WERI-Rb-1 (cell line): Measurements from ENCODE around the gene PTPRG.

Experiments used
- DNase-seq: peaks from one replicate; pipeline ENCODE4 v3.0.0-alpha.2; 2020
- H3K27ac ChIP-seq: fragments of 250-450 bp; sonication (Bioruptor Pico); 2 replicates; pipeline ENCODE4 v1.5.1; 2020; ENCODE audit warnings: mild to moderate bottlenecking, moderate library complexity
- H3K27me3 ChIP-seq: fragments of 250-450 bp; sonication (Bioruptor Pico); 2 replicates; pipeline ENCODE4 v1.5.1; 2021; ENCODE audit warnings: mild to moderate bottlenecking, low read depth, moderate library complexity; ENCODE audit not compliant: insufficient read depth, severe bottlenecking
- H3K36me3 ChIP-seq: fragments of 250-450 bp; sonication (Bioruptor Pico); 2 replicates; pipeline ENCODE4 v1.5.1; 2020; ENCODE audit warnings: mild to moderate bottlenecking, moderate library complexity
- H3K4me3 ChIP-seq: 2 replicates; pipeline ENCODE4 v1.5.1; 2011; ENCODE audit warnings: low read depth, mild to moderate bottlenecking, control low read depth, low read length
- H3K9me3 ChIP-seq: fragments of 250-450 bp; sonication (Bioruptor Pico); 2 replicates; pipeline ENCODE4 v1.5.1; 2021; ENCODE audit warnings: mild to moderate bottlenecking, moderate library complexity; ENCODE audit not compliant: severe bottlenecking
- TF ChIP-seq, protein P1 (sequence below): IDR thresholded peaks from 2 replicates; pipeline ENCODE4 v1.5.1; 2011; ENCODE audit warnings: low read depth, mild to moderate bottlenecking, control low read depth, inconsistent platforms, low read length

PTPRG gene

DNA sequence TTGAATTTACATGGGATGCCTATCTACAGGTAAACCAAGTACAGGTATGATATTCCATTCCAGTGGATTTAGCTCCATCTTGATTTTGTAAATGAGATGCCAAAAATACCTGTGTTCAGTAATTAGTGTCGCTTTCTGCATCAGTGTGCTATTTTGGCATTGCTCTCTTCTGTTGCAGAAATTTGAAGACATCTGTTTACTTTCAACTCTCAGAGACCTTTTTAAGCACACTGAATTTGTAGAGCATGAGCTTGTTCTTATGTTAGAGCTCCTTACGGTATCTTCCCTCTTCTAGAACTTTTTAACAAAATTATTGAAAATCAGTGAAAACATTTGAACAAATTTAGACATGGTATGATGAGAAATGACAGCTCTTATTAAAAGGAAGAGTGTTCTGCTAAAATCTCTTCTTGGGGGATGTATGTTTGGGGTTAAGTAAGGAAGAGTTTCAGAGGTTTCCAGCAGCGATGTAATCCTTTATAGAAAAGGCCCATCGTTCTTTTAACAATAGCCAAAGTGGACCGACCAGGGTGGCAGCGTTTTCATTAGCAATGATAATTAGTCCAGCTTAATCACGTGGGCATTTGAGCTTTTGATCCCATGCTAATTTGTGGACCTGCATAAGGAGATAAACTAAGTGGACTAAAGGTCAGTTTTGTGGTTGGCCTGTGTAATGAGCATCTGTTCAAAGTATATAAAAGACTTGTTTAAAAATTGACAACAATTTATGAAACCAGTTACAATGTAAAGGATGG is 385.4 kb downstream of the PTPRG start:
- TF ChIP-seq, protein P1, sequence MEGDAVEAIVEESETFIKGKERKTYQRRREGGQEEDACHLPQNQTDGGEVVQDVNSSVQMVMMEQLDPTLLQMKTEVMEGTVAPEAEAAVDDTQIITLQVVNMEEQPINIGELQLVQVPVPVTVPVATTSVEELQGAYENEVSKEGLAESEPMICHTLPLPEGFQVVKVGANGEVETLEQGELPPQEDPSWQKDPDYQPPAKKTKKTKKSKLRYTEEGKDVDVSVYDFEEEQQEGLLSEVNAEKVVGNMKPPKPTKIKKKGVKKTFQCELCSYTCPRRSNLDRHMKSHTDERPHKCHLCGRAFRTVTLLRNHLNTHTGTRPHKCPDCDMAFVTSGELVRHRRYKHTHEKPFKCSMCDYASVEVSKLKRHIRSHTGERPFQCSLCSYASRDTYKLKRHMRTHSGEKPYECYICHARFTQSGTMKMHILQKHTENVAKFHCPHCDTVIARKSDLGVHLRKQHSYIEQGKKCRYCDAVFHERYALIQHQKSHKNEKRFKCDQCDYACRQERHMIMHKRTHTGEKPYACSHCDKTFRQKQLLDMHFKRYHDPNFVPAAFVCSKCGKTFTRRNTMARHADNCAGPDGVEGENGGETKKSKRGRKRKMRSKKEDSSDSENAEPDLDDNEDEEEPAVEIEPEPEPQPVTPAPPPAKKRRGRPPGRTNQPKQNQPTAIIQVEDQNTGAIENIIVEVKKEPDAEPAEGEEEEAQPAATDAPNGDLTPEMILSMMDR = no peak
- Histone ChIP-seq H3K4me3 (no peak overlapping the region), H3K27ac (no peak overlapping the region), H3K27me3 (no peaks in the 10 kb centered on the region), H3K9me3 (no peaks in the 10 kb centered on the region), H3K36me3 (no peaks in the 10 kb centered on the region)
- no peak for DNase-seq

DNA sequence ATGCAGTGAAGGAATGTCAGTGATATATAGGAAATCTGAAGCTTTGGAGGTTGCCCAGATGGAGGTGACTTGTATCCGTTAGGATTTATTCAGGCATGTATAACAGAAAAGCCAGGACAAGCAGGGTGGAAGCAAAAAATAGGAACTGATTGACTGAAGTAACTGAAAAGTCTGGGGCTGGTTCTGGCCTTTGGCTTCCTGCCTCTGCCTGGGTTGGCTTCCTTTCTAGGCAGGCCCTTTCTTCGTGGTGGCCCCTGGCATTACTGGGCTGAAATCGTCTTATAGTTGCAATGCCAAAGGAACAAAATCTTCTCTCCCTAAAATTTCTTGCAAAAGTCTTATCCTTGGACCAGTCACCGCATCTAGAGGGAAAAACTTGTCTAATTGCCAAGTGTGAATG is 386.1 kb downstream of the PTPRG start:
- Histone ChIP-seq H3K27me3 (no peaks in the 10 kb centered on the region), H3K27ac (no peak overlapping the region)

DNA sequence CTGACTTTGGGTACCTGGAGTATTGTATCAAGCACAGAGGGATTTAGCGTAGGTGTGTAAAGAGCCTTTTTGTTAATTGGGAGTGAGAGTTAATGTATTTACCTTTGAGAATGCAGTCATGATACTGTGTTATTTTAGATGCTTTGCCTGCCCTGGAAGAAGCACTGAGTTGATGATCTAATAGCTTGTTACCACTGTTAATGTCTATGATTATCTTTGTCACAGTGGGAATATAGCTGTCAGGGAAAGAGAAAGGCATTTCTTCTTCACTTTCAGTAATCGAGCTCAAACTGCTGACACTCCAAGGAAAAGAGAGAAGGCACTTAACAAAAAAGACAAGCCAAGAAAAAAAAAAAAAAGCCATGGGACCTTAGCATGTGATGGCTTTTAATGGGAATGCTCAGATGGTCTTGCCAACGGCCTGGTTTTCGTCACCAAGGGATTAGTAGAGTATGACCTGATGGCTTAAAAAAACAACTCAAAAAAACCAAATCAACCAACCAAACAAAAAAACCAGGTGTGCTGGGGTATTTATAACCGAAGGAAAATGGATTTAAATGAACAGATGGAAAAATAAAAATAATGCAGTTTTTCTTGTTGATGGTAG is 387.4 kb downstream of the PTPRG start:
- DNase-seq = no peak
- TF ChIP-seq, protein P1 = no peak
- no peaks in the 10 kb centered on the region for H3K9me3 ChIP-seq
- no peak overlapping the region for H3K27ac ChIP-seq
- H3K27me3 ChIP-seq = no peaks in the 10 kb centered on the region
- no peaks in the 10 kb centered on the region for H3K36me3 ChIP-seq
- H3K4me3 ChIP-seq = no peak overlapping the region

More for the DNA sequence above, 386.1 kb downstream of the PTPRG start:
- Histone ChIP-seq H3K9me3 (no peaks in the 10 kb centered on the region), H3K4me3 (no peak overlapping the region), H3K36me3 (no peaks in the 10 kb centered on the region)
- TF ChIP-seq, protein P1 = no peak
- DNase-seq = no peak

DNA sequence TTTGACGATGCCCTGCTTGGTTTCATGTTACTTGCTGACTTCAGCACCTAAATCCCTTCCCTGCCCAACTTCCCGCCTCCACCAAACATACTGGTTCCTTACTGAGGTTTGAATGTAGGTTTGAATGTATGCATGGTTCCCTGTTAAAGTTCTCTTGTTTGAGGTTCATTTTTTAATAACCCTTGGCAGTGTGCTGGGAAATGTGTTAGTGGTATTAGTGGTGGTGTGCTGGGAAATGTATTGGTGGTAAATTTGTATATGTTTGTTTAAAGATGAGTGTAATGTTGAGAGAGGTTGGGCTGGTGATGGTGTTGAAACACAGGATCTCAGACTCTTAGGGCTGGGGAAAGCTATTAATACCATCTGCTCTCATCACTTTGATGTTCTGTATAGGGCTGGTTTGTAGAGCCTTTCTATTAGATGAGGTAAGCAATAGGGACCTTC is 392.7 kb downstream of the PTPRG start:
- no peaks in the 10 kb centered on the region for H3K36me3 ChIP-seq
- DNase-seq = no peak
- TF ChIP-seq, protein P1 = no peak
- no peaks in the 10 kb centered on the region for H3K27me3 ChIP-seq
- no peak overlapping the region for H3K4me3 ChIP-seq
- no peaks in the 10 kb centered on the region for H3K9me3 ChIP-seq
- H3K27ac ChIP-seq = no peak overlapping the region

DNA sequence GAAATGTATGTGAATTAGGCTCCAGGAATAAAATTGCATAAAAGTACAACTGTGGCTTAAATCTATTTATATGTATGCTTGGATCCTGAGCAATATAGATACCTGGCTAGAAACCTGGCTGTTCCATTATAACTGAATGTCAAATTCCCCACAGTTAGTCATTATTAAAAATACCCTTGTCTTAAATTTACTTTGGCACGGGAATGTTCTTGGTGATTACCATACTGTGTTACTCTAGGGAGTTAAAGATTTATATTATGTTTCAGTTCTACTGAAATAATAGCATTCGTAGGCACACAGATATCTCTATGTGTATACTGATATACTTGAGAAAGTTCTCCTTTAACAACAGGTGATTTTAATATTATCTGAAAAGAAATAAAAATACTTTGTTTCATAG is 394.1 kb downstream of the PTPRG start:
- no peaks in the 10 kb centered on the region for H3K36me3 ChIP-seq
- H3K9me3 ChIP-seq = no peaks in the 10 kb centered on the region
- DNase-seq = no peak
- H3K27ac ChIP-seq = no peak overlapping the region
- H3K27me3 ChIP-seq = no peaks in the 10 kb centered on the region
- TF ChIP-seq, protein P1 = no peak
- no peak overlapping the region for H3K4me3 ChIP-seq
